ENCODE data around the gene TMEM87B.

TMEM87B gene

GRCh38 chr2:112029164-112029563 lies 25.9 kb upstream of the TMEM87B start:
- Histone ChIP-seq H3K4me3 (replicated peaks; ENCODE audit: low read depth, low read length) (no peak overlapping the region), H3K36me3 (ENCODE audit: control insufficient read depth, insufficient read depth, low read length) (no peaks in the 10 kb centered on the region), H3K27me3 (replicated peaks; ENCODE audit: control insufficient read depth, insufficient read depth, low read length) (no peaks in the 10 kb centered on the region)
- DNase-seq (ENCODE audit: extremely low read depth, insufficient read length), result no peak
- TF ChIP-seq, protein P1, sequence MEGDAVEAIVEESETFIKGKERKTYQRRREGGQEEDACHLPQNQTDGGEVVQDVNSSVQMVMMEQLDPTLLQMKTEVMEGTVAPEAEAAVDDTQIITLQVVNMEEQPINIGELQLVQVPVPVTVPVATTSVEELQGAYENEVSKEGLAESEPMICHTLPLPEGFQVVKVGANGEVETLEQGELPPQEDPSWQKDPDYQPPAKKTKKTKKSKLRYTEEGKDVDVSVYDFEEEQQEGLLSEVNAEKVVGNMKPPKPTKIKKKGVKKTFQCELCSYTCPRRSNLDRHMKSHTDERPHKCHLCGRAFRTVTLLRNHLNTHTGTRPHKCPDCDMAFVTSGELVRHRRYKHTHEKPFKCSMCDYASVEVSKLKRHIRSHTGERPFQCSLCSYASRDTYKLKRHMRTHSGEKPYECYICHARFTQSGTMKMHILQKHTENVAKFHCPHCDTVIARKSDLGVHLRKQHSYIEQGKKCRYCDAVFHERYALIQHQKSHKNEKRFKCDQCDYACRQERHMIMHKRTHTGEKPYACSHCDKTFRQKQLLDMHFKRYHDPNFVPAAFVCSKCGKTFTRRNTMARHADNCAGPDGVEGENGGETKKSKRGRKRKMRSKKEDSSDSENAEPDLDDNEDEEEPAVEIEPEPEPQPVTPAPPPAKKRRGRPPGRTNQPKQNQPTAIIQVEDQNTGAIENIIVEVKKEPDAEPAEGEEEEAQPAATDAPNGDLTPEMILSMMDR (IDR thresholded peaks at IDR 0.05; ENCODE audit: insufficient read depth, low read length, poor library complexity, severe bottlenecking), result no peak

GRCh38 chr2:112031473-112032223 lies 23.4 kb upstream of the TMEM87B start:
- no peaks in the 10 kb centered on the region for H3K27me3 ChIP-seq (replicated peaks; ENCODE audit: control insufficient read depth, insufficient read depth, low read length)
- DNase-seq (ENCODE audit: extremely low read depth, insufficient read length), result no peak
- no peak overlapping the region for H3K4me3 ChIP-seq (replicated peaks; ENCODE audit: low read depth, low read length)
- TF ChIP-seq, protein P1 (IDR thresholded peaks at IDR 0.05; ENCODE audit: insufficient read depth, low read length, poor library complexity, severe bottlenecking), result no peak
- H3K36me3 ChIP-seq (ENCODE audit: control insufficient read depth, insufficient read depth, low read length), result no peaks in the 10 kb centered on the region

GRCh38 chr2:112032224-112032586 lies 22.9 kb upstream of the TMEM87B start:
- Histone ChIP-seq H3K27me3 (replicated peaks; ENCODE audit: control insufficient read depth, insufficient read depth, low read length) (no peaks in the 10 kb centered on the region), H3K36me3 (ENCODE audit: control insufficient read depth, insufficient read depth, low read length) (no peaks in the 10 kb centered on the region), H3K4me3 (replicated peaks; ENCODE audit: low read depth, low read length) (no peak overlapping the region)
- no peak for DNase-seq (ENCODE audit: extremely low read depth, insufficient read length)
- TF ChIP-seq, protein P1 (IDR thresholded peaks at IDR 0.05; ENCODE audit: insufficient read depth, low read length, poor library complexity, severe bottlenecking), result no peak

- Histone ChIP-seq H3K27me3 (replicated peaks; ENCODE audit: control insufficient read depth, insufficient read depth, low read length) (no peaks in the 10 kb centered on the region), H3K36me3 (ENCODE audit: control insufficient read depth, insufficient read depth, low read length) (no peaks in the 10 kb centered on the region), H3K4me3 (replicated peaks; ENCODE audit: low read depth, low read length) (no peak overlapping the region)
- TF ChIP-seq, protein P1 (IDR thresholded peaks at IDR 0.05; ENCODE audit: insufficient read depth, low read length, poor library complexity, severe bottlenecking), result no peak
- no peak for DNase-seq (ENCODE audit: extremely low read depth, insufficient read length)
Observed at GRCh38 chr2:112032689-112033465, 22.2 kb upstream of the TMEM87B start.

- TF ChIP-seq, protein P1 (IDR thresholded peaks at IDR 0.05; ENCODE audit: insufficient read depth, low read length, poor library complexity, severe bottlenecking), result no peak
- no peak for DNase-seq (ENCODE audit: extremely low read depth, insufficient read length)
- no peak overlapping the region for H3K4me3 ChIP-seq (replicated peaks; ENCODE audit: low read depth, low read length)
- H3K36me3 ChIP-seq (ENCODE audit: control insufficient read depth, insufficient read depth, low read length), result no peaks in the 10 kb centered on the region
- H3K27me3 ChIP-seq (replicated peaks; ENCODE audit: control insufficient read depth, insufficient read depth, low read length), result no peaks in the 10 kb centered on the region
Observed at GRCh38 chr2:112033600-112033999, 21.5 kb upstream of the TMEM87B start.
